ENCODE results near the gene ACTRT2.

- TF ChIP-seq CTCF (IDR thresholded peaks at IDR 0.05) (no peak), POLR2A (IDR thresholded peaks at IDR 0.05) (no peak)
Measured at GRCh38 chr1:3032371-3033039, 11.2 kb downstream of the ACTRT2 start.
